Measurements from ENCODE around the gene IDH3G.

IDH3G gene

GRCh38 chrX:153829799-153830639 is 35.8 kb upstream of the IDH3G start, which contains the start of gene PDZD4 (continued):
- TF ChIP-seq ZNF768 (tag by site-specific recombination; IDR thresholded peaks at IDR 0.05) (no peak), ZNF366 (tag by site-specific recombination; conservative IDR thresholded peaks at IDR 0.05) (no peak)

GRCh38 chrX:153829549-153829798 is 35.3 kb upstream of the IDH3G start:
- Histone ChIP-seq H3K27ac (ENCODE audit: extremely low read depth, low read depth, low read length) (no peak overlapping the region), H3K9me3 (ENCODE audit: control insufficient read depth, insufficient read depth, low read depth, low read length) (no peaks in the 10 kb centered on the region)
- POLR2A ChIA-PET, result interaction anchor here (1.4 kb wide), 1 partner anchor 10 kb away, joined by 9 read pairs; no protein-coding TSS in a partner anchor

DNA sequence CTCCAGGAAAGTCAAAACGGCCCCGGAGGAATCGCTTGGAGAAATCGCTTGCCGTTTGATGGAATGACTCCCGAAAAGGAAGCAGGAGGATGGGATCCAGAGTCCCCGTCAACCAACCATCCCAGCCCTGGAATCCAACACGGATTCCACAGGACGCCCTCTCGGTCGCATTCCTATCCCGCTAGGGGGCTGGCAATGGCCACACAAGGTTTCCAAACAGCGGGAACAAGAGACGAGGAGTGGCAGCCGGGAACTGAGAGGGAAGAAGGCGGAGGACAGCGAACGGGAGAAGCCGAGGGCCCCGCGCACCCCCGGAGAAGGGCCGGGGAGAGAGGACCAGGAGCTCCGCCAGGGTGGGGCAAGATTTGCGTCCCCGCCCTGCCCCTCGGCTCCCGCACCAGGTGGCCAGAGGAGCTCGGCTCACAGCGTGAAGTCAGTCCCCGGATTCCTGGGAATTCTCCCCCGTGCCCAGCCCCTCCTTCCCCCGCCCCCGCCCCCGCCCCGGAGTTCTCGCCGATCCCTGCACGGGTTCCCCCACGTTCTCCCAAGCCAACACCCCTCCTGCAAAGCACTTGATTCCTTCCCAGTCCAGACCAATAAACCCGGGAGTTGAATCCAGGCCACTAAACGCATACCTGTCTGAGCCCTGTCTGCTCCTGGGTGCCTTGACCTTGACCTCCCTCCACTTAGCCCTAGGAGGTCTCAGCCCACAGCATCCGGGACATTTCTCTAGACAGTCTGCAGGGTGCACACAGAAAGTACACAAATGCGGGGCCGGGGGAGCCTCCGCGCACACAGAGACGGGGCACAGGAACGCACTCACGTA is 34.8 kb upstream of the IDH3G start:
- CTCF ChIA-PET, result interaction anchor here (0.6 to 1.2 kb wide), 3 partner anchors 94 to 188 kb away, joined by 3 to 5 read pairs (median 4); no protein-coding TSS in a partner anchor
- Histone ChIP-seq H3K36me3 (ENCODE audit: control insufficient read depth in 2 of 2, insufficient read depth in 1 of 2, low read length in 2 of 2) (no peaks in the 10 kb centered on the region), H3K27ac (ENCODE audit: extremely low read depth, low read depth, low read length) (no peak overlapping the region), H3K9me3 (ENCODE audit: control insufficient read depth, insufficient read depth, low read depth, low read length) (no peaks in the 10 kb centered on the region), H3K4me1 (ENCODE audit: control insufficient read depth, insufficient read depth, low read length) (no peaks in the 10 kb centered on the region), H3K4me3 (ENCODE audit: low read depth, low read length) (peak overlapping the region; percentile 33)
- POLR2A ChIA-PET, result interaction anchor here (1.4 to 1.5 kb wide), 2 partner anchors 10 to 22 kb away, joined by 3 to 9 read pairs; no protein-coding TSS in a partner anchor
- TF ChIP-seq ZNF121 (tag by site-specific recombination; IDR thresholded peaks at IDR 0.05), result no peak
- TF ChIP-seq ZIC2 (tag by site-specific recombination; IDR thresholded peaks at IDR 0.05), result peak; percentile 12; the same call in 1 of the 2 replicates
- TF ChIP-seq ZNF335 (tag by site-specific recombination; conservative IDR thresholded peaks at IDR 0.05), result 0 out of 2 replicates have a peak, but pooled peaks have one; percentile 32
- no peak for TF ChIP-seq ZNF175 (tag by site-specific recombination; IDR thresholded peaks at IDR 0.05)
- TF ChIP-seq GLIS2 (tag by site-specific recombination; IDR thresholded peaks at IDR 0.05), result 0 out of 2 replicates have a peak, but pooled peaks have one; percentile 14
- peak; percentile 93 for TF ChIP-seq KLF1 (tag by site-specific recombination; IDR thresholded peaks at IDR 0.05)
- no peak for TF ChIP-seq ZNF549 (tag by site-specific recombination; IDR thresholded peaks at IDR 0.05)
- peak; percentile 57 for TF ChIP-seq GLIS1 (tag by site-specific recombination; IDR thresholded peaks at IDR 0.05)
- no peak for TF ChIP-seq ZNF785 (tag by site-specific recombination; IDR thresholded peaks at IDR 0.05)
- TF ChIP-seq ZBTB8A (tag by site-specific recombination; IDR thresholded peaks at IDR 0.05), result peak; percentile 32

More at GRCh38 chrX:153829549-153829798, 35.3 kb upstream of the IDH3G start:
- Histone ChIP-seq H3K36me3 (ENCODE audit: control insufficient read depth in 2 of 2, insufficient read depth in 1 of 2, low read length in 2 of 2) (no peaks in the 10 kb centered on the region), H3K4me1 (ENCODE audit: control insufficient read depth, insufficient read depth, low read length) (no peaks in the 10 kb centered on the region), H3K4me3 (ENCODE audit: low read depth, low read length) (peak overlapping the region; percentile 33)
- CTCF ChIA-PET, result interaction anchor here (0.6 to 1.2 kb wide), 3 partner anchors 94 to 187 kb away, joined by 3 to 5 read pairs (median 4); no protein-coding TSS in a partner anchor
- TF ChIP-seq, protein P1, sequence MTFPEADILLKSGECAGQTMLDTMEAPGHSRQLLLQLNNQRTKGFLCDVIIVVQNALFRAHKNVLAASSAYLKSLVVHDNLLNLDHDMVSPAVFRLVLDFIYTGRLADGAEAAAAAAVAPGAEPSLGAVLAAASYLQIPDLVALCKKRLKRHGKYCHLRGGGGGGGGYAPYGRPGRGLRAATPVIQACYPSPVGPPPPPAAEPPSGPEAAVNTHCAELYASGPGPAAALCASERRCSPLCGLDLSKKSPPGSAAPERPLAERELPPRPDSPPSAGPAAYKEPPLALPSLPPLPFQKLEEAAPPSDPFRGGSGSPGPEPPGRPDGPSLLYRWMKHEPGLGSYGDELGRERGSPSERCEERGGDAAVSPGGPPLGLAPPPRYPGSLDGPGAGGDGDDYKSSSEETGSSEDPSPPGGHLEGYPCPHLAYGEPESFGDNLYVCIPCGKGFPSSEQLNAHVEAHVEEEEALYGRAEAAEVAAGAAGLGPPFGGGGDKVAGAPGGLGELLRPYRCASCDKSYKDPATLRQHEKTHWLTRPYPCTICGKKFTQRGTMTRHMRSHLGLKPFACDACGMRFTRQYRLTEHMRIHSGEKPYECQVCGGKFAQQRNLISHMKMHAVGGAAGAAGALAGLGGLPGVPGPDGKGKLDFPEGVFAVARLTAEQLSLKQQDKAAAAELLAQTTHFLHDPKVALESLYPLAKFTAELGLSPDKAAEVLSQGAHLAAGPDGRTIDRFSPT (tag by site-specific recombination; IDR thresholded peaks at IDR 0.05), result peak; percentile 57; the same call in 1 of the 2 replicates
- no peak for TF ChIP-seq ZNF18 (tag by site-specific recombination; IDR thresholded peaks at IDR 0.05)
- TF ChIP-seq ZBTB8A (tag by site-specific recombination; IDR thresholded peaks at IDR 0.05), result peak; percentile 93
- no peak for TF ChIP-seq YY2 (tag by site-specific recombination; IDR thresholded peaks at IDR 0.05)
- no peak for TF ChIP-seq TRIM28 (IDR thresholded peaks at IDR 0.05; ENCODE audit: borderline replicate concordance, low read length)
- TF ChIP-seq ZIC2 (tag by site-specific recombination; IDR thresholded peaks at IDR 0.05), result peak; percentile 66
- no peak for TF ChIP-seq ZNF561 (tag by site-specific recombination; IDR thresholded peaks at IDR 0.05; ENCODE audit: borderline replicate concordance)
- no peak for TF ChIP-seq ZNF174 (tag by site-specific recombination; IDR thresholded peaks at IDR 0.05)
- no peak for TF ChIP-seq ZNF660 (tag by site-specific recombination; IDR thresholded peaks at IDR 0.05)
- TF ChIP-seq, protein P2, sequence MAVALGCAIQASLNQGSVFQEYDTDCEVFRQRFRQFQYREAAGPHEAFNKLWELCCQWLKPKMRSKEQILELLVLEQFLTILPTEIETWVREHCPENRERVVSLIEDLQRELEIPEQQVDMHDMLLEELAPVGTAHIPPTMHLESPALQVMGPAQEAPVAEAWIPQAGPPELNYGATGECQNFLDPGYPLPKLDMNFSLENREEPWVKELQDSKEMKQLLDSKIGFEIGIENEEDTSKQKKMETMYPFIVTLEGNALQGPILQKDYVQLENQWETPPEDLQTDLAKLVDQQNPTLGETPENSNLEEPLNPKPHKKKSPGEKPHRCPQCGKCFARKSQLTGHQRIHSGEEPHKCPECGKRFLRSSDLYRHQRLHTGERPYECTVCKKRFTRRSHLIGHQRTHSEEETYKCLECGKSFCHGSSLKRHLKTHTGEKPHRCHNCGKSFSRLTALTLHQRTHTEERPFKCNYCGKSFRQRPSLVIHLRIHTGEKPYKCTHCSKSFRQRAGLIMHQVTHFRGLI (tag by site-specific recombination; IDR thresholded peaks at IDR 0.05), result peak; percentile 98
- TF ChIP-seq, protein P3, sequence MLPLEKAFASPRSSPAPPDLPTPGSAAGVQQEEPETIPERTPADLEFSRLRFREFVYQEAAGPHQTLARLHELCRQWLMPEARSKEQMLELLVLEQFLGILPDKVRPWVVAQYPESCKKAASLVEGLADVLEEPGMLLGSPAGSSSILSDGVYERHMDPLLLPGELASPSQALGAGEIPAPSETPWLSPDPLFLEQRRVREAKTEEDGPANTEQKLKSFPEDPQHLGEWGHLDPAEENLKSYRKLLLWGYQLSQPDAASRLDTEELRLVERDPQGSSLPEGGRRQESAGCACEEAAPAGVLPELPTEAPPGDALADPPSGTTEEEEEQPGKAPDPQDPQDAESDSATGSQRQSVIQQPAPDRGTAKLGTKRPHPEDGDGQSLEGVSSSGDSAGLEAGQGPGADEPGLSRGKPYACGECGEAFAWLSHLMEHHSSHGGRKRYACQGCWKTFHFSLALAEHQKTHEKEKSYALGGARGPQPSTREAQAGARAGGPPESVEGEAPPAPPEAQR (tag by site-specific recombination; IDR thresholded peaks at IDR 0.05), result no peak
- peak; percentile 71 for TF ChIP-seq GLIS2 (tag by site-specific recombination; IDR thresholded peaks at IDR 0.05)

Measured in HEK293 (cell line).